GM23338 (cell line): Measurements from ENCODE around the gene ZNF552. TPM values are rescaled to one million over a fixed set of nuclear protein-coding genes. Genes with fewer than 3 reads are reported as not detected.
"Not testable (repeated sequence)": the region's sequence is repeated elsewhere in the genome, so short reads cannot be mapped to it uniquely, and the experiment has no call there.

Source experiments
- ATAC-seq: fragments of 200-7000 bp; cut with Tn5 transposase; 3 replicates; pipeline ENCODE4 v1.9.1; 2020
- DNase-seq: peaks from one replicate; pipeline ENCODE4 v3.0.0-alpha.2; 2015; ENCODE audit warnings: low spot score
- H2AFZ ChIP-seq: fragments of 200-600 bp; sonication (generic); 2 replicates; pipeline ENCODE4 v1.8.0; 2016; ENCODE audit warnings: antibody characterized with exemption, mild to moderate bottlenecking, moderate library complexity
- H3F3A ChIP-seq: fragments of 200-600 bp; sonication (generic); replicated peaks from 2 replicates; pipeline ENCODE4 v1.8.0; 2017; ENCODE audit warnings: antibody characterized with exemption, mixed run types, low read depth
- H3K27ac ChIP-seq: fragments of 200-600 bp; sonication (generic); 2 replicates; pipeline ENCODE4 v1.6.1; 2016; ENCODE audit warnings: low read depth
- H3K27me3 ChIP-seq: fragments of 200-600 bp; sonication (generic); 2 replicates; pipeline ENCODE4 v1.8.0; 2016; ENCODE audit warnings: mild to moderate bottlenecking, mixed run types, moderate library complexity; ENCODE audit not compliant: insufficient read depth
- H3K36me3 ChIP-seq: fragments of 200-600 bp; sonication (generic); 2 replicates; pipeline ENCODE4 v1.8.0; 2016; ENCODE audit warnings: mild to moderate bottlenecking; ENCODE audit not compliant: insufficient read depth
- H3K4me1 ChIP-seq: fragments of 200-600 bp; sonication (generic); 2 replicates; pipeline ENCODE4 v1.8.0; 2016; ENCODE audit warnings: mild to moderate bottlenecking, moderate library complexity; ENCODE audit not compliant: insufficient read depth
- H3K4me2 ChIP-seq: fragments of 200-600 bp; sonication (generic); 2 replicates; pipeline ENCODE4 v1.7.1; 2017; ENCODE audit warnings: mixed run types
- H3K4me3 ChIP-seq: fragments of 200-600 bp; sonication (generic); 2 replicates; pipeline ENCODE4 v1.6.1; 2016; ENCODE audit warnings: mixed run types
- H3K79me2 ChIP-seq: fragments of 200-600 bp; sonication (generic); replicated peaks from 2 replicates; pipeline ENCODE4 v1.8.0; 2017; ENCODE audit warnings: mild to moderate bottlenecking; ENCODE audit not compliant: insufficient read depth
- H3K9me2 ChIP-seq: fragments of 200-600 bp; sonication (generic); 2 replicates; pipeline ENCODE4 v1.8.0; 2017; ENCODE audit not compliant: insufficient read depth
- H4K20me1 ChIP-seq: fragments of 200-600 bp; sonication (generic); replicated peaks from 2 replicates; pipeline ENCODE4 v1.8.0; 2017; ENCODE audit warnings: mild to moderate bottlenecking; ENCODE audit not compliant: insufficient read depth
- H3K27ac Mint-ChIP-seq: 2 replicates; pipeline ENCODE4 v1.8.0; 2020; ENCODE audit warnings: inconsistent platforms, mild to moderate bottlenecking, moderate library complexity, mixed read lengths
- H3K27me3 Mint-ChIP-seq: 3 replicates; pipeline ENCODE4 v1.8.0; 2022; ENCODE audit warnings: low read depth, mild to moderate bottlenecking, moderate library complexity, mixed read lengths, inconsistent platforms; ENCODE audit not compliant: insufficient read depth, poor library complexity
- H3K36me3 Mint-ChIP-seq: 3 replicates; pipeline ENCODE4 v1.8.0; 2021; ENCODE audit warnings: low read depth, mild to moderate bottlenecking, inconsistent platforms, moderate library complexity, mixed read lengths
- H3K4me1 Mint-ChIP-seq: 3 replicates; pipeline ENCODE4 v1.8.0; 2020; ENCODE audit warnings: mild to moderate bottlenecking, inconsistent platforms, mixed read lengths
- H3K4me3 Mint-ChIP-seq: 3 replicates; pipeline ENCODE4 v1.8.0; 2021; ENCODE audit warnings: moderate library complexity, mild to moderate bottlenecking, inconsistent platforms, mixed read lengths
- H3K9me3 Mint-ChIP-seq: 3 replicates; pipeline ENCODE4 v1.8.0; 2020; ENCODE audit warnings: moderate library complexity, mild to moderate bottlenecking, inconsistent platforms, mixed read lengths
- CREB1 ChIP-seq: fragments of 250-450 bp; sonication (Bioruptor Pico); IDR thresholded peaks from 2 replicates; pipeline ENCODE4 v1.5.0; 2020; ENCODE audit warnings: low read depth, mild to moderate bottlenecking, moderate library complexity
- CTCF ChIP-seq, 2 experiments: fragments of 200-600 bp in 1 of 2; sonication (generic) in 1 of 2; conservative IDR thresholded peaks; 2 replicates each; pipeline versions ENCODE4 v1.5.1 to v1.6.1; 2016 to 2017; ENCODE audit warnings: antibody characterized with exemption in 2 of 2, low read depth in 2 of 2, mild to moderate bottlenecking in 2 of 2, moderate library complexity in 1 of 2
- POLR2AphosphoS5 ChIP-seq: IDR thresholded peaks from 2 replicates; pipeline ENCODE4 v1.6.1; 2016; ENCODE audit warnings: antibody characterized with exemption, low read depth
- ZNF331 ChIP-seq: fragments of 250-450 bp; sonication (Bioruptor Pico); IDR thresholded peaks from 2 replicates; pipeline ENCODE4 v1.5.0; 2020; ENCODE audit warnings: low read depth, mild to moderate bottlenecking, moderate library complexity
- polyA plus RNA-seq: library from polyadenylated mRNA; unstranded; fragments of >200 nt; fragmentation: Nextera tagmentation; extraction: Ambion mirVana; gene quantifications from 2 replicates; pipeline ENCODE4 v1.2.1, GENCODE V29; 2016
- total RNA-seq: library from RNA; depleted of rRNA; stranded (reverse); fragments of >200 nt; shearing (Covaris generic); gene quantifications from 2 replicates; pipeline ENCODE4 v1.2.3, GENCODE V29; 2014
- TF ChIP-seq, protein P1 (sequence below): IDR thresholded peaks from 2 replicates; pipeline ENCODE4 v1.6.1; 2016; ENCODE audit warnings: antibody characterized with exemption

Gene ZNF552
- total and polyA plus RNA-seq, 2 experiments from 2014 or later = 11.7 to 15.7 TPM

DNA sequence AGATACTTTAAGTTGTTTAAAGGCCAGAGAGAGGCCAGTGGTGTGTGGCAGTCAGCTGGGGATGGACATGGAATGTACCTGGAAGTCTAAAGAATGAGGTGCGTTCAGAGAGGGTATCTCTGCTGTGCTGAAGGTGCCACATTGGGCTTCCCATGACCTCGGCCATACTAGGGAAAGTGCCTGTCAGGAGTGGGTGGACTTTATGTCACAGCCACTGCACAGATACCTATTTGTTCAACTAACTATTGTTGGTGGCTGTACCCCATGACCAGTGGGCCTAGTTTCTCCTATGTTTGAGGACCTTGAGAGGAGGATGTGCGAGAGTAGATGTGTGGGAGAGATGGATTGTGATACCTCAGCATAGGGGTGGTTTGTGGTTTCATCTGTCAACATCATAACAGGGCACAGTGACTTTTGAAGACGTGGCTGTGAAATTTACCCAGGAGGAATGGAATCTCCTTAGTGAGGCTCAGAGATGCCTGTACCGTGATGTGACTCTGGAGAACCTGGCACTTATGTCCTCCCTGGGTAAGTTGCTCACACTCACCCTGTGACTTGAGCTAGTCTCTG lies 24.0 kb upstream of the ZNF552 start:
- H3K27me3 Mint-ChIP-seq, H3K9me3 Mint-ChIP-seq, ATAC-seq, H3K4me3 Mint-ChIP-seq, H3K27me3 ChIP-seq, H3K4me1 ChIP-seq, DNase-seq, H3K4me3 ChIP-seq, H3K4me2 ChIP-seq, H3K9me2 ChIP-seq, H3K27ac Mint-ChIP-seq, H3K27ac ChIP-seq, H2AFZ ChIP-seq, H3K4me1 Mint-ChIP-seq: not testable (repeated sequence)
- peaks cover 22% of the 10 kb centered on the region for H3F3A ChIP-seq
- peaks cover 56% of the 10 kb centered on the region for H4K20me1 ChIP-seq
- peaks cover 20% of the 10 kb centered on the region for H3K36me3 ChIP-seq
- H3K36me3 Mint-ChIP-seq = peaks cover 69% of the 10 kb centered on the region
- H3K79me2 ChIP-seq = peaks cover 69% of the 10 kb centered on the region

DNA sequence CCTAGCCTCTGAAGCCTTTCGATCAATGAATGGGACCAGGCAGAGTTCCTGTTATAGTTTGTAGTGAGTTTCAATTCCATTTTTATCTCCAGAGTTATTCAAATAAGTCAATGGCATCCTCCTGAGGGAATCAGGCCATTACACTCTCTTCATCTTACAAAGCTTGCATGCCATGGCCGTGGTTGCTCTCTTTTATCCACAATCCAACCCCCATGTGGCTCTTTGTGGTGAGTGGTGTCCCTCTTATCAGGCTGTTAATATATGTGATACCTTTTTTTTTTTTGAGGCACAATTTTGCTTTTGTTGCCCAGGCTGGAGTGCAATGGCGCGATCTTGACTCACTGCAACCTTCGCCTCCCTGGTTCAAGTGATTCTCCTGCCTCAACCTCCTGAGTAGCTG lies 22.3 kb upstream of the ZNF552 start:
- peaks cover 60% of the 10 kb centered on the region for H3K79me2 ChIP-seq
- not testable (repeated sequence) for H3K9me2 ChIP-seq, H3K27me3 Mint-ChIP-seq, H3K4me1 ChIP-seq, H3K4me3 Mint-ChIP-seq, H3K27ac Mint-ChIP-seq, H3K36me3 ChIP-seq, H3K27ac ChIP-seq, H3K4me2 ChIP-seq, H3K9me3 Mint-ChIP-seq, ATAC-seq, H3K27me3 ChIP-seq, H3K4me3 ChIP-seq, DNase-seq, H3K4me1 Mint-ChIP-seq, H2AFZ ChIP-seq, H3F3A ChIP-seq
- H3K36me3 Mint-ChIP-seq = peaks cover 60% of the 10 kb centered on the region
- peaks cover 44% of the 10 kb centered on the region for H4K20me1 ChIP-seq

GRCh38 chr19:57830071-57830602 lies 15.4 kb upstream of the ZNF552 start, which contains the start of gene ZNF587B:
Gene ZNF587B, plus strand, starts transcription at chr19:57830299. Its CDS starts 230 bp downstream, at chr19:57830529.
- H3K4me1 Mint-ChIP-seq = peaks cover 33% of the 10 kb centered on the region
- peak within 1 kb of the TSS; percentile 98 for H3K4me3 Mint-ChIP-seq
- H3K9me3 Mint-ChIP-seq = no peaks in the 10 kb centered on the region
- H3K27ac Mint-ChIP-seq = peak within 1 kb of the TSS; percentile 97
- Histone ChIP-seq H3K36me3 (no peaks in the 10 kb centered on the region), H2AFZ (no peak within 1 kb of the TSS), H3K4me3 (peak within 1 kb of the TSS; percentile 68), H3F3A (peaks cover 12% of the 10 kb centered on the region), H3K79me2 (peaks cover 68% of the 10 kb centered on the region), H3K27ac (peak within 1 kb of the TSS; percentile 90), H3K27me3 (no peaks in the 10 kb centered on the region), H3K4me1 (peaks cover 16% of the 10 kb centered on the region), H3K9me2 (no peaks in the 10 kb centered on the region), H4K20me1 (peaks cover 39% of the 10 kb centered on the region), H3K4me2 (peak within 1 kb of the TSS; percentile 85)
- peak; percentile 97 for ATAC-seq
- peaks cover 41% of the 10 kb centered on the region for H3K36me3 Mint-ChIP-seq
- peaks cover 8% of the 10 kb centered on the region for H3K27me3 Mint-ChIP-seq
- TF ChIP-seq POLR2AphosphoS5 (peak; percentile 68; the same call in 1 of the 2 replicates), CTCF (conservative IDR thresholded peaks at IDR 0.05; ENCODE audit: low read depth in 2 of 2) (peak in 1 of 2 experiments; percentile 31; a peak in 2 of 4 replicates), CREB1 (CRISPR knock-in tag) (peak; percentile 79), ZNF331 (CRISPR knock-in tag) (no peak)
- TF ChIP-seq, protein P1, sequence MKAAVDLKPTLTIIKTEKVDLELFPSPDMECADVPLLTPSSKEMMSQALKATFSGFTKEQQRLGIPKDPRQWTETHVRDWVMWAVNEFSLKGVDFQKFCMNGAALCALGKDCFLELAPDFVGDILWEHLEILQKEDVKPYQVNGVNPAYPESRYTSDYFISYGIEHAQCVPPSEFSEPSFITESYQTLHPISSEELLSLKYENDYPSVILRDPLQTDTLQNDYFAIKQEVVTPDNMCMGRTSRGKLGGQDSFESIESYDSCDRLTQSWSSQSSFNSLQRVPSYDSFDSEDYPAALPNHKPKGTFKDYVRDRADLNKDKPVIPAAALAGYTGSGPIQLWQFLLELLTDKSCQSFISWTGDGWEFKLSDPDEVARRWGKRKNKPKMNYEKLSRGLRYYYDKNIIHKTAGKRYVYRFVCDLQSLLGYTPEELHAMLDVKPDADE = peak; percentile 94
- peak; percentile 99 for DNase-seq
